ENCODE results near the gene EHD1. TPM values are rescaled to one million over a fixed set of nuclear protein-coding genes. Genes with fewer than 3 reads are reported as not detected.

EHD1 gene
- polyA plus RNA-seq, 3 donors, result 44.6 to 63.5 (median 49.4) TPM

- no peak for DNase-seq (ENCODE audit: low read depth in 3 of 3, low spot score in 2 of 3)
Measured at GRCh38 chr11:64875369-64876228, 2.8 kb downstream of the EHD1 start.

GRCh38 chr11:64874308-64875240 lies 3.8 kb downstream of the EHD1 start:
- DNase-seq (ENCODE audit: low read depth in 3 of 3, low spot score in 2 of 3), result no peak

DNA sequence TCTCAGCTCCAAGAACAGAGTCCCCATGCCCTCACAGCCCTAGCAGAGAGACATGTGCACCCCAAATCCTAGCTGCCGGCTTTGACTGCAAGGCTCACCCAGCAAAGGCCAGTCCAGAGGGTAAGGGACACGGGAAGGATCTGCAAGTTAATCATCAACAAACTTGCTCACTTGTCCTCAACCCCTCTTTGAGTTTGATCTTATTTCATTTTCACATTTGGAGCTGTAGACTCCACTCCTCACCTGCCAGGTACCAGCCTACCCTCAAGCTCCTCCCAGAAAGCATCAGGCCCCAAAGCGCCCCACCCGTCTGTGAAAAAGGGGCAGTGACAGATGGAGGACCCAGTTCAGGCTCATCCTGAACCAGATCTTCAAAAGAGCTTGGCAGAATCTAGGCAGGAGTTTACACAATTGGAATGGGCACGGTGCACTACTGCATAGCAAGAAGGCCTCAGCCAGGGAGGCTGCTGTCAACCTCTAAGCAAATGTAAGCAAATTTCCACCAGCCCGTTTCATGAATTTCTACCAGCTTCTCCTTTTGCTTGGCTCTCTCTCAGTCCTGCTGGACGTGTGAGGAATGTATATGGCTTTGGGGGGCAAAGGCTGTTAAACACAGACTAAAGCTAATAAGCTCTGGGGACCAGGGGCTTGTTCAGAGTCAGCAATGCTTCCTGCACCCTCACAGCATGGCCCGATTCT lies 5.5 kb downstream of the EHD1 start:
- DNase-seq (ENCODE audit: low read depth in 3 of 3, low spot score in 2 of 3), result no peak

DNA sequence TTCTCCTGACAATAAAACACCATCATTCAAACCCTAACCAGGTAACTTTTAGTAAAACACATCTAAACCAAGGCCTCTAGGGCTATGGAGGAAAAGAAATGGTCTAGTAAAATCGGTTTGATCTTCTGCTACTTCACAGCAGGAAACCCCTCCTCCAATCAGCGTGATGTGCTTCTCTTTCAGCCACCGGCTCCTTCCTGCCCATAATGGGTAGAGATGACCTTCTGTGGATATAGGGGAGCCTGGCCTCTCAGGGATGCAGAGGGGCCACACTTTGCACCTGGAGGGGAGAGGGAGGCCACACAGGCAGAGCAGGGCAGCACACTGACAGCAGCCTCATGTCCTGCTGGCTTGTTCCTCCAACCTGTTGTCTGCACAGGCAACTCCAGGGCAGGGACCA lies 6.9 kb downstream of the EHD1 start:
- no peak for DNase-seq (ENCODE audit: low read depth in 3 of 3, low spot score in 2 of 3)

- DNase-seq (ENCODE audit: low read depth in 3 of 3, low spot score in 2 of 3), result no peak
Measured at GRCh38 chr11:64870893-64871466, 7.4 kb downstream of the EHD1 start.

DNA sequence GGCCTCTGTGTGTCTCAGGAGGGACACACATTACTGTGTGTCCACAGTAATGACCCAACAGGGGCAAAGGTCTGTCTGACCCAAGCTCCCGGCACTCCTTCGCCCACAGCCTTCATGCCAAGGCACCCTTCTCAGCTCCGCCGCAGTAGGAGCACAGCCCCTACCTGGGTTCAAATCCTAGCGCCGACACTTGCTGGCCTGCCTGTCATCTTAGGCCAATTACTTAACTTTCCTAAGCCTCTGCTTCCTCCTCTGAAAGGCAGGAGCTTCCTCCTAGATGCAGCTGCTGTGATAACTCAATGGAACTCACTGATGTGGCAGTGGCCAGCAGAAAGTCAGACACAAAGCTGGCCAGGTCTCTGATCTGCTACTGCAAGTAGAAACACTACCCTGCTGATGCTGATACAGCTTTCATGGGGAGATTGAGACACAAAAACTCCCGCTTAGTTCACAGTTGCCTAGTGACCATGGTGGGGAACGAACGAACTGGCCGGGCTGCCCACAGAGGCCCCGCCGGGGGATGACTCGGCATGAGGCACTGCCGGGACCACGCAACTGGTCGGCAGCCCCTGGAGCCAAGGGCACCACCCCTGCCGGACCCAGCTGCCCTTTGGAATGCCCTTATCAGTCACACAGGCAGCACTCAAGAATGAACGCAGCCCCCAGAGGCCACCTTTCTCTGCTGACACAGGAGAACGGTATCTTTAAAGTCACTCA lies 8.1 kb downstream of the EHD1 start:
- DNase-seq (ENCODE audit: low read depth in 3 of 3, low spot score in 2 of 3), result no peak

DNA sequence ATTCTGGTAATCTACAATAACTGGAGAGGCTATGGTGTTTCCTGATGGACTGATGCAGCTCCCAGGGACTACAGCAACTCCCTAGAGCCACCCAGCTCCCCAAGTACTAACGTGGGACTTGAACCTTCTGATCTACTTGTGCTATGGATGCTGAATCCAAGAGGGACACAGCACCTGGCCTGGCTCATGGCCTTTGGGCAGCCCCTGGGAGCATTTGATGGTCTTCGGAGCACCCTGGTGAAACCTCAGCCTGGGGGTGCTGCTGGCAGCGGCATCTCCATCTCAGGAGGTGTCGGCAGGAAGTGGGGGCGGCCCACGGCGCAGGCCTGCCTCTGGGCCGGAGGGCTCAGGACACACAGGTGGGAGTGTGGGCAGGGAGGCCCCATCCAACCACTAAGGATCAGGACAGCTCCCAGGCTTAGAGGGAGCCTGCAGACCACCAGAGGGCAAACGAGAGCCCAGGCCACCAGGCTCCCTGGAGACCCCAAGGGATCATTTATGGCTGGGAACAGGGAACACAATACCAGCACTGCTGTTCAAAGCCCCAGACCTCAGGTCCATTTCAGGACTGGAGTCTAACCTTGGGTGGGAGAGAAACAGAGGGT lies 8.7 kb downstream of the EHD1 start:
- DNase-seq (ENCODE audit: low read depth in 3 of 3, low spot score in 2 of 3), result no peak

DNA sequence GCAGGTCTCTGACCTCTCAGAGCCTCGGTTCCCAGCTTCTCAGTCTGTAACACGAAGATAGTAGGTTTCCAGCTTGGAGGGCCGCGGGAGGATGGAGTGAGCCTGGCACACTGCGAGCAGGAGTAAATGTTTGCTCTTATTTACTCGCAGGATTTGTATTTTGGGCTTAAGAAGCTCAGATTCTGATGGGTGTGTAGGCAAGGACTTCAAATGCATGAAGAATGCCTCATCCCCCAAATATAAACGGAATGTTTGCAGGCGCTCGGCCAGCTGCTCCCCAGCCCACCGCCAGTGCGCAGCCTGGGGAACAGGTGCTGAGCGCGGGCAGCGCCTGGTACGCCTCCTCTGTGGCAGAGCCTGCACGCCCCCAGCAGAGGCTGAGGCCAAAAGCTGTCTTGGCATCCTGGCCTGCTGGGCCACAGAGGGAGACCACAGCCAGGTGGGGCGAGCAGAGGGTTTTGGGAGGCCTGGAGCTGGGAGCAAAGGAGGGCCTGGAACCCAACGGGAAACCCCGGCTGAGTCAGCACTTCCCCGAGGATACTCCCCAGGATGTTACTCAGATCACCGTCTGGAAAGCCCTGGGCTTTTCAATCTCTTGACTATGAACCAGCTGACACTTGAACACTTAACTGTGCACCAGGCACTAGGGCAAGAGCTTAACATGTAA lies 9.4 kb downstream of the EHD1 start:
- DNase-seq (ENCODE audit: low read depth in 3 of 3, low spot score in 2 of 3), result no peak

DNA sequence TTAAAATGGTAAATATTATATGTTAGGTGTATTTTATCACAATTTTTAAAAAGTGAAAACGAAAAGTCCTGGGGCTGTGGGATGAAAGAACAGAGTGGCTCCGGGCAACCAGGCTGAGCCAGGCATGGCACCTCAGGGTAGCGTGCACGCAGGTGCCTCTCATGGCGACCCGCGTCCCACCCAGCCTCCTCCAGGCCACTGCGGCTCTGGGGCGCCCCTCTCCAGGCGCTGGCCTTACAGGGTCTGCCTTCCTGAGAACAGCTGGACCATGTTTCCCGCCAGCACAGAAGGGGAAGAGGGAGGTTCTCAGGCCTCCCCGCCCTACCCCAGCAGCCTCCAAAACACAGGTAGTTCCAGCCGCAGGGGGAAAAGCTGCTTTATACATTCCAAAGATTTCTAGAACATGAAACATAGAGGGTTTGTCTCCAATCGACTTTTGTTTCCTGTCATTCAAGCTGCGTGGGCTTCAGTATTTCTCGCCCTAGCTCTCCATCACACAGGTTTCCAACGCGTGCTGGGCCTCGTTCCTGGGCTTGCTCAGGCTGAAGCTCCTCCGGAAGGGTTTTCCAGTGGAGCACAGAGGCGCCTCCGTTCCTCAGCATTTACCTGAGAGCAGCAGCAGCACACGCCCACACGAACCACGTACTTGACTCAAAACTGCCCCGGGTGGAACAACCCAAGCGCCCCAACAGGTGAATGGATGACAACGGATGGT lies 10.5 kb downstream of the EHD1 start:
- DNase-seq (ENCODE audit: low read depth in 3 of 3, low spot score in 2 of 3), result no peak

DNA sequence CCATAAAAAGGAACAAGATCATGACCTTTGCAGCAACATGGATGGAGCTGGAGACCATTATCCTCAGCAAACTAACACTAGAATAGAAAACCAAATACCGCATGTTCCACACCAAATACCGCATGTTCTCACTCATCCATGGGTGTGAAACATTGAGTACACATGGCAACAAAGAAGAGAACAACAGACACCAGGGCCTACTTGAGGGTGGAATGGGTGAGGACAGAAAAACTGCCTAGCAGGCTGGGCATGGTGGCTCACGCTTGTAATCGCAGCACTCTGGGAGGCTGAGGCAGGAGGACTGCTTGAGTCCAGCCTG lies 12.3 kb downstream of the EHD1 start:
- DNase-seq (ENCODE audit: low read depth in 3 of 3, low spot score in 2 of 3), result no peak

DNA sequence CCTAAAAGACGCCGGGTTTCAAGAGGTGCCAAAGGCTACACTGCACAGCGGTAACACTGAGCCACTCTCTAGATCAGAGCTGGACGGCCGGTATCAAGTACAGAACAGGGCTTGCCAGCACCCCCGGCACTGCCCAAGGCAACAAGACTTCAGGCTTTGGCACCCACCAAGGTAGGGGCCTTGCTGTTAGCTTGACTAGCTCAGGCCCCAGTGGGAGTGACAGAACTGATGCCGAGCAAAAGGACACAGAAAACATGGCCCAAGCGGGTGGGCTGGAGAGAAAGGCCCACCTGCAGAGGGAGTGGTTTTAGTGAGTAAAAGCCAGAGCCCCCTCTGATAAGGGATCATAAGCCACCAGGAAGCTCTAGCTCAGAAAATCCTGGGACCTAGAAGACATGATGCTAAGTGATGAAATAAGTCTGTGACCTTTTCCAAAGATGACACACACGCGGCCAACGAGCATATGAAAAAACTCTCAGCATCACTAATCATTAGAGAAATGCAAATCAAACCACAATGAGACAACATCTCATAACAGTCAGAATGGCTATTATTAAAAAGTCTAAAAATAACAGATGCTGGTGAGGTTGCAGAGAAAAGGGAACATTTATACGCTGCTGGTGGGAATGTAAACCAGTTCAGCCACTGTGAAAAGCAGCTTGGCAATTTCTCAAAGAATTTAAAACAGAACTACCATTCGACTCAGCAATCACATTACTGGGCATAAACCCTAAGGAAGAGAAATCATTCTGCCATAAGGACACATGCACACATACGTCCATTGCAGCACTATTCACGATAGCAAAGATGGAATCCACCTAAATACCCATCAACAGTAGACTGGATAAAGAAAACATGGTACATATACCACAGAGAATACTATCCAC lies 12.9 kb downstream of the EHD1 start:
- DNase-seq (ENCODE audit: low read depth in 3 of 3, low spot score in 2 of 3), result no peak

DNA sequence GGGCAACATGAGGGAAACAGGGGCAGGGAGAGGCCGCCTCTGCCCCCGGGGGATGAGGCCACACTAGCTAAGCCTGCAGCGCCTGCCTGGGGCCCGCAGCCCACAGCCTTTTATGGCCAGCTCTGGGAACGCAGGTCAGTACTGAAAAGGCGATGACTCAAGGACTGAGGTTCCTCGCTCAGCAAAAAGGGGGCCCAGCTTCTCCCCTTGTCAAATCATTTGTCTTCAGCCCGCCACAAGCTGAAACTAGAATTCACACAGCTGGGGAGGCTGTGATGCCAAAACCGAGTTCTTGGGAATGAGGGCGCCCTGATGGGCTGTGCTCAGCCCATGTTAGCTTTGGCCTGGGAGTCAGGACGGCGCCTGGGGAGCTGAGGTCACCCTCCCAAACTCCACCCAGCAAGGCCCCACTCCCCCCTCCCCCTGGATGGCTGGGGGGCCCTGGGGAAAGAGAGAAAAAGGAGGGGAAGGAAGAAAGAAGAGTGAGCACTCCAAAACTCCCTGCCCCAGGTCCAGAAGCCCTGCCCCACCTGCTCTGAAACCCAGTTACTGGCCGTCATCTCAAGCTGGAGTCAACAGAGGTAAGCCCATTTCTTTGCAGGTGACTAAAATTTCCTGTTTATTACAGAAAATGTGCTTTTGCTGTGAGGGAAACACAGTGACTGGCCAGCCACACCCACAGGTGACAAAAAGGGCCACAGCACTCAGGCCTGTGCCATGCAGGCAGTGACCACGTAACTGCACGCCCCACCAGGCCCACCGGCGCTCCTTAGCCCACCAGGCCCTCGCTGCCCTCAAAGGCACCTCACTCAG lies 13.7 kb downstream of the EHD1 start:
- no peak for DNase-seq (ENCODE audit: low read depth in 3 of 3, low spot score in 2 of 3)

DNA sequence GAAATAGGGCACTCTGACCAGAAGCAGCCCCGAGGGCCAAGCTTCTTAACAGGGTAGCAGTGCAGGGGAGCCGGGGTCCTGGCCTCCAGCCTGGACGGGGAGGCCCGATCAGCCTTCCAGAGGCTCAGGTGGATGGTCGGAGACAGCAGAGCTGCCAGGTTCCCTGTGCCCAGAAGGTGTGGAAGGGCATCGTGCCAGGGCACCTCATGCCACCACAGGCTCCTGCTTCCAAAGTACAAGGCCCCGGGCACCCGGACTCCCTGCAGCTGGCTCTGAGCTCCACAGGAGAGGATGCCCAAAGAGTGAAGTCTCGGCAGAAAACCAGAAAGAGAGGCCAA lies 14.3 kb downstream of the EHD1 start:
- DNase-seq (ENCODE audit: low read depth in 3 of 3, low spot score in 2 of 3), result no peak

DNA sequence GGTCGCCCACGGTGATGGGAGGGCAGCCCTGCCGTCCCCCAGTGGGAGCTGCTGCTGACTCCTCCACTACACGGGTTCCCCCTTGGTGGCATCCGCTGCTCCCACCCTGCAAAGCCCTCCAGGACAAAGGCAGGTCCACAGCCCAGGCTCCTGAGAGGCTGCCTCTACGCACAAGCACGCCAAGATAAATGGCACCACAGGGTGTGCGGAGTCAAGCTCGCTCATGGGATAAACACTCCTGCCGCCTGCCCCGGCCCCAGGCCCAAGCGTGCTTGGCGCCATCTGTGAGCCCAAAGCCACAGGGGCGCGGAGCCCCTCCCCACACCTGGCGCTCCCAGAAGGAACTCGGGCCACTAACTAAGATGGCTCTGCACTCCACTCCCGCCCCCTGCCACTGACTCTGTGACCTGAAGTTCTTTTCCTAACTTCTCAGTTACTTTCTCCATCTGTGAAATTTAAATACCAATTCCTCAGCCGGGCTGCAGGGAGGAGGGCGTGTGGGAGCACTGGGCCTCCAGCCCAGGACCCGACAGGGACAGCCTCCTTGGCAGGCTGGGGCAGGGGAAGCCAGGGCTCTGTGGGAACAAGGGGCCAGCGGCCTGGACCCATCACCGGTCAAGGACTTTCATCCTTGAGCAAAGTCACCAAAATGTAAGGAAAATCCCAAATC lies 14.9 kb downstream of the EHD1 start:
- DNase-seq (ENCODE audit: low read depth in 3 of 3, low spot score in 2 of 3), result no peak

DNA sequence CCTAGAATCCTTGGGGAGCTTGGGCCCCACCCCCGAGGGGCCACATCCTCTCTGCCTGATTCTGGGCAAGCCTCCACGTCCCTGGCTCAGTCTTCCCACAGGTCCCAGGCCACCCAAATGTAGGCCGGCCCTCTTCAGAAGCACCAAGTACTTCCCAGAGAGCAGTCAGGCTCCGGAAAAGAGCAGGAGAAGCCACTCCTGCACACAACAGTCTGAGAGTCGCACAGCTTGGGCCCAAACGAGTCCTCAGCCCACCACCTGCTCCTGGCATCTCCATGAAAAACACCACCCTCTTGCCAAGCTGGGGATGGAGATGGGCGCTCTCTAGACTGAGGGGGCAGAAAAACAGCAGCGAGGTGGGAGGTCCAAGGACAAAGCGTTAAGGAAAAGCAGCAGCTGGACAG lies 15.4 kb downstream of the EHD1 start:
- DNase-seq (ENCODE audit: low read depth in 3 of 3, low spot score in 2 of 3), result no peak

DNA sequence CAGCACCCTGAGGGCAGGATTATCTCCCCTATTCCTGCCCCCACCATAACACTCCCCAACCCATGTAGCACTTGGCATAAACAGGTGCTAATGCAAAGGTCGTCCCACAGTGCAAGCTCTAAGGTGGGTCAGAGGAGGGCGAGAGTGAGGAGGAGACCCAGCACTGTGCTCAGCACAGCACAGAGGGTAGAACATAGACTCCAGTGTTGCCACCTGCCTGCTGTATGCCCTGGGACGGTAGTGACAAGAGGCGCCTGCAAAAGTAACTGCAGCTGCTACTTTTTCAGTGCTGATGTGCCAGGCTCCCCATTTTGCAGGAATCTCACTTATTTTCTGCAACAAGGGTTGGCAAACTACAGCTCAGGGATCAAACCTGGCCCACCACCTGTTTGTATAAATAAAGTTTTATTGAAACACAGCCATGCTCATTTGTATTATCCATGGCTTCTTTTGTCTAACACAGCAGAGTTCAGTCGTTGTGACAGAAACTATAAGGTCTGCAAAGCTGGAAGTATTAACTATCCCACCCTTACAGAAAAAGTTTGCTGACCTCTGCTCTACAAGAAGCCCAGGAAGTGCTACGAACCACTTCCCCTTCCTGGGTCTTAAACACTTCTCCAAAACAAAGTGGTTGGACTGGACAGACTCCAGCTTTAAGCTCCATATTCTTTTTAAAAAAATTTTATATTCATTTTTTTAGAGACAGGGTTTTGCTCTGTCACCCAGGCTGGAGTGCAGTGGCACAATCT lies 17.0 kb downstream of the EHD1 start:
- no peak for DNase-seq (ENCODE audit: low read depth in 3 of 3, low spot score in 2 of 3)
